GM19397 (cell line): ENCODE measurements around the gene ADAM19.

Experiments used
- ATAC-seq: cut with Tn5 transposase; IDR thresholded peaks from one replicate; pipeline ENCODE4 v1.9.1; 2021; ENCODE audit warnings: mild to moderate bottlenecking, moderate library complexity; ENCODE audit not compliant: unreplicated experiment

The ADAM19 gene

GRCh38 chr5:157518963-157519362 lies 56.6 kb downstream of the ADAM19 start:
- ATAC-seq = no peak

- ATAC-seq = no peak
Measured at GRCh38 chr5:157516626-157517325, 58.8 kb downstream of the ADAM19 start.

DNA sequence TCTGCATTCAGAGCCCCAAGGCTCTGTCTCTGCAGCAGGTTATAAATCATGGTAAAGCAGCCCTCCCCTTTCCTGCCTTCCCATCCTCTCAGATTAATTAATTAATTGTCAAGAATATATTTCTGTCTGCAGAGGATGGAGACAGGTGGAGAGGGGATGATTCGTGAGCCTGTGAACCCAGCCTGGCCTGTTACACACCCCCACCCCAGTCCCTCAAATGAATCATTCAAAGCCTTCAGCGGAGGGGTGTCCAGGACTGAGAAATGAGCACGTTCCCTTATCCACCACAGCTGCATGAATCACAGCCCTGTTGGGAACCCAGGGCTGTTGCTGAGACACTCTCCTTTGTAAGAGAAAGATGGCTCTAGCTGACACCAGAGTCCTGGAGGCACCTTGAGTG lies 59.6 kb downstream of the ADAM19 start:
- ATAC-seq = no peak

DNA sequence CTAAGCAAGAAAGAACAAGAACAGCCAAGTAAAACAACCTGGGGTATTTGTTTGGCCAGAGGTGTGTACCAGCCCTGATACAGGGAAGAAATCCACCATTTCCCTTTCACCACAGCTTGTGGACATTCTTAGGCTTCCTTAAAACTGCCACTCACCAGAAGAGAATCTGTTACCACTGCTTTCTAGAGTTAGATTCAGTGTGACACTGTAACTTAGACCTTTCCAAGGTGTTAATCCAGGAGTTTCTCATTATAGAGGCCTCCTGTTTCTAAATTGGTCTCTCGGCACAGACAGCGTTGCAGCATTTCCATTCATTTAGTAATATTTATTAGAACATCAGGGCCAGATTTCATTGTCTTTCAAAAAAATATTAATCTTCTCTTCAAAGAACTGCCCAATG lies 60.6 kb downstream of the ADAM19 start:
- ATAC-seq = no peak

GRCh38 chr5:157513182-157513581 lies 62.4 kb downstream of the ADAM19 start:
- no peak for ATAC-seq

GRCh38 chr5:157511651-157512644 lies 63.6 kb downstream of the ADAM19 start:
- no peak for ATAC-seq

- no peak for ATAC-seq
Measured at GRCh38 chr5:157510682-157511081, 64.9 kb downstream of the ADAM19 start.

- ATAC-seq = no peak
Measured at GRCh38 chr5:157509587-157509986, 66.0 kb downstream of the ADAM19 start.

- ATAC-seq = no peak
Measured at GRCh38 chr5:157509093-157509492, 66.5 kb downstream of the ADAM19 start.

DNA sequence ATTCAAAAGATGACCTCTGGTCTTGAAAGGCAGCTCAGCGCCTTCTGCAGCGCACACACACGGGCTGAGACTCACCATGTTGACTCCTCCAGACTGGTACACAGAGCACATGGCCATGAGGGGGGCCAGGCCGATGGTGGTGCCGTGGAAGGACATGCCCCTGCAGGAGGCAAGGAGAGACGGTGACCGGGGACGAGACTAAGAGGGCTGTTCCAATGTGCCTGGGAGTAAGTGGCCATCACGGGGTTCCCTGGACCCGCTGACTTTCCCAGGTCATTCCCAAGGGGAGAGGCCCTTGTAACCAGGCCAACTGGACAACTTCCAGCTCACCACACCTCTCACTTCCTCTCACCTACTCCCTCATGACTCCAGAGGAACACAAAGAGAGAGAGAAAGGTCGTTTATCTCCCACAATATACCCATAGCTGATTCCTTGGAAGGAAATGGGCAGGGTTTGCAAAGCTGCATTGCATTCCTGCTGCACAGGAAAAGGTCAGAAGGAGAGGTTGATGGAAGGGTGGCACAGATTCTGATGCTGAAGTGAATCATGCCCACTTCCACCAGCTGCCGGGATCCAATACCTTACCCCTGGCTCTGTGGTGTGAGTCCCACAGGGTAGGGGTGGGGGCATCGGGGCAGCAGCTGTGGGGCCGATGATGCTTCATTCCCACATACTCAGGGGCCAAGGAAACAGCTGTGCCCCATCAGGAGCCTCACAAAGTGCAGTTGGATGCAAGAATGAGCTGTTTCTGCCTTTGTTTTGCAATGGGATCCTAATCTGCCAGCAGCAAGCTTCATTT lies 68.4 kb downstream of the ADAM19 start:
- no peak for ATAC-seq

- no peak for ATAC-seq
Measured at GRCh38 chr5:157506066-157506590, 69.4 kb downstream of the ADAM19 start.

DNA sequence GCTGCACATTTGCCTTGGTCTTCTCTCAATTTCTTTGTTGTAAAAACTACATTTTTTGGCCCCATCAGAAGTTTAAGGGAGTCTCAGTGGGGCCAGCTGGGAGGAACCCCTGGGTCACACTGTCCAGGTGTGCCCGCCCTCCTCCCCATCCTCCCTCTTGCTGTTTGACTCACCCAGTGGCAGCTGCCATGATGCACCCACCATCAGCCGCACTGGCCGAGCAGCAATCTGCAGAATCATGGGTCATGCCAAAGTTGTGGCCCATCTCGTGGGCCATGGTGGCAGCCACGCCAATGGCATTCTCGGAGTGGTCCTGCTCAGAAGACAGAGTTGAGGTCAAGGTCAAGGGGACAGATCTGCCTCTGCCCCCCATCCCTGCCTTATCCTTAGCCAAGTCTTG lies 70.1 kb downstream of the ADAM19 start:
- ATAC-seq = no peak

DNA sequence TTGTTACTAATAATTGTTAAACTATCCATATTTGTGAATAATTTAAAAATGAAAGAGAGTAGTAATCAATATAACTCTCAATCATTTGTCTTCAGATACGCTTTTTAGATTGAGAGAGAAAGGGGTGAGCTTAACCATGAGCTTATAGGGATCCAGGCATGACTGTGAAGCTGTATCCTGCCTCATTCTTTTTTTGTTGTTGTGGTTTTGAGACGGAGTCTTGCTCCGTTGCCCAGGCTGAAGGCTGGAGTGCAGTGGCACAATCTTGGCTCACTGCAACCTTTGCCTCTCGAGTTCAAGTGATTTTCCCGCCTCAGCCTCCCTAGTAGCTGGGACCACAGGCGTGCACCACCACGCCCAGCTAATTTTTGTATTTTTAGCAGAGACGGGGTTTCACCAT lies 71.5 kb downstream of the ADAM19 start:
- no peak for ATAC-seq

DNA sequence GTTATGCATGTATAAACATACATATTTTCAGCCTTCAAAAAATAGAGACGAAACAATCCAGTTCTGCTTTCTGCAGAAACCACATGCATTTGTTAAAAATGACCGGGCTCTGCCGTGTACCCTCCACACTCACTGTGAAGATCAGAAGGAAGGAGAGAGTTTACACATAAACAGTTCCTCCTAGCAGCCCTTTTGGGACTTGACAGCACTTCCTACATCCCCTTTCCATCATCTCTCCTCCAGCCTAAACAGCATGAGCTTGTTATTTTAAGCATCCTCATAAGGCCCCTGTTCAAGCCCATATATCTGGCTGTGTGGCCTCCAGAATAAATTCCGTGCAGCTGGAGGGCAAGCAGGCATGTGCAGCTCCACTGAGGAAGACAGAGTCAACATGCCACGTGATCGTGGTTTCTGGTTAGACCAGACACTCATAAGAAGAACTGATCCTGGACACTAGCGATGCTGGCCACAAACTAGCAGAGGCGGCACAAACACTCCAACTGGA lies 73.4 kb downstream of the ADAM19 start:
- peak; percentile 75 for ATAC-seq

DNA sequence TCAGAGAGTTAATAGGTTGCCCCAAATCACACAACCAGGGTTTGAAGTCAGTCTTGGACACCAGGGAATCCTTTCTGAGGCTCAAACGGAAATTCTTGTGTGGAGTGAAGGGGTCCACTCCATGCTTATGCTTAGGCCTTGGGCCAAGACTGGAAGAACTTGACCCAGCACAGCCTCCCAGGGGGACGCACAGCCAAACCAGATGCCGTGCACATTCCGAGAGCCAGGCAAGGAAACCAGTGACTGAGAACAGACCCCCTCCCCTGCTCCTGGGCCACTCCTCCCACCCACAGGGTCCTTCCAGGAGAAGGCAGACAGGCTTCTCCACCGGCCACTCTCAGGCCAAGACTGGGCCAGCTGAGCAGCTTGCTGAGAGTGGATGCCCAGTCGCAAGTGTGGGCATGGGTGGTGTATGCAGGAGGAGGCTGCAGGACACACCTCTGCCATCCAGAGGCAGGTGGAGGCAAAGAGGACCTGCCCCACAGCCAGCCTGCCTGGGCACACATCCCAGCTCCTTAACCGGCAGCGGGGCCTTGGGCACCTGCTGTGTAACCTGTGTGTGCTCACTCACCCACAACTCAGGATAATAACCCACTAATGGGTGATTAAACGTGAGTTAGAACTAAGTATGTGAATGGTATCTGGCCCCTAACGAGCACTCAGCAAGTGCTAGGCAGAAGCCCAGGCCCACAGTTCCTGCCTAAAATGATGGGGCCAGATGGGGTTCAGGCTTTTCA lies 77.5 kb downstream of the ADAM19 start:
- ATAC-seq = no peak

DNA sequence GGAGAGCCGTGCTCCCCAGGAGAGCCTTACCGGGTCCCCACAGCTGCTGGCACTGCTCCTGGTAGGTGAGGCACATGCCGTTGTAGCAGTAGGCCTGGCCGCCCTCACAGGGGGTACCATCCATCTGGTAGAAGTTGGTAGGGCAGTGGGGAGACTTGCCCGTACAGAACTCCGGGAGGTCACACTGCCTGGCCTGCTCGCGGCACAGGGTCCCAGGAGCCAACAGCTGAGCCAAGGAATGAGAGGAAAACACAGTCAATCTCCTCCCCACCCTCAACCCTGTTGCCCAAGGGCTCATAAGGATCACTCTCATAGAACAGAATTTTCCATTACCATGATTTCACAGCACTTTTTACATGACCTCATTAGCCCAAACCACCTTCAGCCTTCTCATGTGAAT lies 78.7 kb downstream of the ADAM19 start:
- ATAC-seq = no peak

GRCh38 chr5:157494178-157494832 lies 81.3 kb downstream of the ADAM19 start:
- no peak for ATAC-seq

DNA sequence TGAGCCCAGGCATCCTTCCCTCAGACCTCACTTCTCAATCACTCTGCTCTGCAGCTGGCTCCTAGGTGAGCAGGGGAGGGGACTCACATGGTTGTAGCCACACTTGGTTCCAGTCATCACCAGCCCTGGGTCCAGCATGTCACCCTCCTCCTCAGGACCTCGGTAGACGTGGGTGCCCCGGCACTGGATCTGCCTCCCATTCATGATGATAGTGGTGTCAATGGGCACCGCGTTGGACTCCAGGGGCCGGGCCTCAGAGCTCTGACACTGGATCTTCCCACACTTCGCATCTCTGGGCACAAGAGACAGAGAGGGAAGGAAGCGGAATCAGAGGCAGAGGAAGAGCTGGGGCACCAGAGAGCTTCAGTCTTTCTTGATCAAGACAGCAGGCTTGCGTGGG lies 82.7 kb downstream of the ADAM19 start:
- ATAC-seq = no peak

DNA sequence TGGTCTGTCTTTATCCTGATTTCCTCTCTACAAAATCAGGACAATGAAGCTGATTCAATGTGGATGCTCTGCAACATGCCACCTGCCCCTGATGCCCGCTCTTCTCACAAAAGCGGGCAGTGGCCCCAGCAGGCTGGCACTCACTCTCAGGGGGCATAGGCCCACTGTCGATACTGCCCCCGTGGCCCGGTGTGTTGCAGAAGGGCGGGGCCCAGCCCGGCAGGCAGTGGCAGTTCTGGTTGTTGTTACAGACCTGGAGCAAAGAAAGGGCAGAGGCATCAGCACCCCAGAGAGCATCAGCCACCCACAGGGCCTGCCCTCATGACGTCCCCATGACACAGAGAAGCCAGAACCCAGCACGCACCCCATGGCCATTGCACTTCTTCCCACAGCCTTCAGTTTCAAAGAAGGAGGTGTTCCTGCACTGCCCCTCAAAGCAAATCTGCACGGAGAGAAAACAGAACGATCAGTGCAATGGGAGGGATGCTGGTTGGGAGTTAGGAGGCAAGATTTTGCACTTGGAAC lies 84.0 kb downstream of the ADAM19 start:
- ATAC-seq = no peak
